Smooth muscle cell (in vitro differentiated cells): ENCODE data around the gene DOCK3. TPM values are rescaled to one million over a fixed set of nuclear protein-coding genes. Genes with fewer than 3 reads are reported as not detected.

Experiments
- DNase-seq: peaks from one replicate; lab custom pipeline; 2025; ENCODE audit not compliant: unreplicated experiment; lab: John Stamatoyannopoulos, UW
- H2AFZ ChIP-seq: fragments of 200-600 bp; sonication (generic); 2 replicates; pipeline ENCODE4 v1.6.0; 2016; ENCODE audit warnings: antibody characterized with exemption, low read depth, mild to moderate bottlenecking
- H3F3A ChIP-seq: fragments of 200-600 bp; sonication (generic); 2 replicates; pipeline ENCODE4 v1.6.0; 2017; ENCODE audit warnings: antibody characterized with exemption, low read depth
- H3K27ac ChIP-seq: fragments of 200-600 bp; sonication (generic); 2 replicates; pipeline ENCODE4 v1.5.1; 2016; ENCODE audit warnings: low read depth, mild to moderate bottlenecking
- H3K27me3 ChIP-seq: fragments of 200-600 bp; sonication (generic); 2 replicates; pipeline ENCODE4 v1.6.1; 2016; ENCODE audit warnings: low read depth, mild to moderate bottlenecking
- H3K36me3 ChIP-seq: fragments of 200-600 bp; sonication (generic); 2 replicates; pipeline ENCODE4 v1.5.1; 2016; ENCODE audit warnings: low read depth
- H3K4me1 ChIP-seq: fragments of 200-600 bp; sonication (generic); 2 replicates; pipeline ENCODE4 v1.5.1; 2016; ENCODE audit warnings: low read depth
- H3K4me2 ChIP-seq: fragments of 200-600 bp; sonication (generic); 2 replicates; pipeline ENCODE4 v1.6.0; 2016; ENCODE audit warnings: mild to moderate bottlenecking
- H3K4me3 ChIP-seq: fragments of 200-600 bp; sonication (generic); 2 replicates; pipeline ENCODE4 v1.5.1; 2016; ENCODE audit warnings: mild to moderate bottlenecking
- H3K79me2 ChIP-seq: fragments of 200-600 bp; sonication (generic); 2 replicates; pipeline ENCODE4 v1.6.0; 2016; ENCODE audit warnings: low read depth, mild to moderate bottlenecking
- H3K9ac ChIP-seq: fragments of 200-600 bp; sonication (generic); 2 replicates; pipeline ENCODE4 v1.6.0; 2016; ENCODE audit warnings: low read depth
- H3K9me3 ChIP-seq: fragments of 200-600 bp; sonication (generic); replicated peaks from 2 replicates; pipeline ENCODE4 v1.5.1; 2016; ENCODE audit warnings: low read depth
- H4K20me1 ChIP-seq: fragments of 200-600 bp; sonication (generic); 2 replicates; pipeline ENCODE4 v1.6.0; 2016; ENCODE audit warnings: low read depth
- WGBS: methylation state at CpG from one replicate; pipeline ENCODE4 v1.1.7; 2016; ENCODE audit warnings: low lambda C conversion rate; 5-methylcytosine and 5-hydroxymethylcytosine counted together
- polyA plus RNA-seq: library from polyadenylated mRNA; unstranded; fragments of >200 nt; fragmentation: Nextera tagmentation; extraction: Ambion mirVana; gene quantifications from 2 replicates; pipeline ENCODE4 v1.2.1, GENCODE V29; 2016
- total RNA-seq: library from RNA; depleted of rRNA; stranded (reverse); fragments of >200 nt; gene quantifications from 2 replicates; pipeline ENCODE4 v1.2.3, GENCODE V29; 2014
- TF ChIP-seq, protein P1 (sequence below): fragments of 200-600 bp; sonication (generic); IDR thresholded peaks from 2 replicates; pipeline ENCODE4 v1.5.1; 2017; ENCODE audit warnings: borderline replicate concordance, mild to moderate bottlenecking, antibody characterized with exemption; ENCODE audit not compliant: insufficient read depth, poor library complexity, severe bottlenecking

Gene DOCK3
- total and polyA plus RNA-seq, 2 experiments from 2014 or later: 0.29 to 2.2 TPM

DNA sequence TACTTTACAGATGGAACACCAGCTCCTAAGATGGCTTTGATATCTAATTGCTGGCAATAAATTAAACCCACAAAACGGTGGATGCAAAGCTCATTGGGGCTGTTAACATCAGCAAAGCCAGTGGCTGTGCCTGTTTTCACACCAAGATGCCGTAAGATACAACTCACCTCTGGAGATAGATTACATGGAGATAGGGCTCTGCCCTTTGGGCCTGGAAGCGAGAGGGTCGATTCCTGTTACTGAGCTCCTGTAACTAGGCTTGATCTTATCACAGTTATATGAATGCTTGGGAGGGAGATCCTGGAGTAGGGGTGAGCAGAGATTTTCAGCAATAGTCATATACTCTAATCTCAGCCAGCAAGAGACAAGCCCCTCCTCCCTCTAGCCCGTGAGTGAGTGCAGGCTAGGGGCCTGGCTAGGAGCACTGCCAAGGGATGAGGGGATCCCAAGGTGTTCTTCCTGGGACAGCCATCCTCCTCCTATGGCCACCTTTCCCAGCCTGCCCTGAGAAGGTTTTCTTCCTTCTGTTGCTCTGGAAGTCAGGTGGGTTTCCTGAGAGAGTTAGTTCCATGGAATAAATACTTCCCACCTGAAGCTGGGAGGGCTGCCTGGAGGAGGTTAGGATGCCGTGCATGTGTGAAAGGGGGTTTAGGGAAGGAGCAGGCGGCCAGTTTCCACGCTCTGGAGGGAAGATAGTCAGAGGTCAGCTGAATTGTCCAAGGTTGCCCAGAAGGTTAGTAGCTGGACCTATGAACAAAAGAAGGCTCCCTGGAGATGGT lies 18.1 kb upstream of the DOCK3 start:
- H3K27me3 ChIP-seq: no peaks in the 10 kb centered on the region
- no peaks in the 10 kb centered on the region for H3K9me3 ChIP-seq
- H3K4me3 ChIP-seq: no peak overlapping the region
- WGBS: 58% methylated on average over 8 of the region's 8 CpGs
- H3K4me1 ChIP-seq: peaks cover 6% of the 10 kb centered on the region
- H3K36me3 ChIP-seq: no peaks in the 10 kb centered on the region
- H3F3A ChIP-seq: no peaks in the 10 kb centered on the region
- no peak overlapping the region for H2AFZ ChIP-seq
- no peak overlapping the region for H3K4me2 ChIP-seq
- H3K9ac ChIP-seq: no peak overlapping the region
- H3K27ac ChIP-seq: no peak overlapping the region
- TF ChIP-seq, protein P1, sequence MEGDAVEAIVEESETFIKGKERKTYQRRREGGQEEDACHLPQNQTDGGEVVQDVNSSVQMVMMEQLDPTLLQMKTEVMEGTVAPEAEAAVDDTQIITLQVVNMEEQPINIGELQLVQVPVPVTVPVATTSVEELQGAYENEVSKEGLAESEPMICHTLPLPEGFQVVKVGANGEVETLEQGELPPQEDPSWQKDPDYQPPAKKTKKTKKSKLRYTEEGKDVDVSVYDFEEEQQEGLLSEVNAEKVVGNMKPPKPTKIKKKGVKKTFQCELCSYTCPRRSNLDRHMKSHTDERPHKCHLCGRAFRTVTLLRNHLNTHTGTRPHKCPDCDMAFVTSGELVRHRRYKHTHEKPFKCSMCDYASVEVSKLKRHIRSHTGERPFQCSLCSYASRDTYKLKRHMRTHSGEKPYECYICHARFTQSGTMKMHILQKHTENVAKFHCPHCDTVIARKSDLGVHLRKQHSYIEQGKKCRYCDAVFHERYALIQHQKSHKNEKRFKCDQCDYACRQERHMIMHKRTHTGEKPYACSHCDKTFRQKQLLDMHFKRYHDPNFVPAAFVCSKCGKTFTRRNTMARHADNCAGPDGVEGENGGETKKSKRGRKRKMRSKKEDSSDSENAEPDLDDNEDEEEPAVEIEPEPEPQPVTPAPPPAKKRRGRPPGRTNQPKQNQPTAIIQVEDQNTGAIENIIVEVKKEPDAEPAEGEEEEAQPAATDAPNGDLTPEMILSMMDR: no peak
- H3K79me2 ChIP-seq: no peaks in the 10 kb centered on the region
- DNase-seq: no peak
- H4K20me1 ChIP-seq: no peaks in the 10 kb centered on the region

- Histone ChIP-seq H3K4me2 (no peak overlapping the region), H3K9me3 (no peaks in the 10 kb centered on the region), H3K27ac (no peak overlapping the region), H3K27me3 (no peaks in the 10 kb centered on the region), H3K4me3 (no peak overlapping the region), H3K4me1 (peaks cover 3% of the 10 kb centered on the region), H4K20me1 (no peaks in the 10 kb centered on the region), H3K36me3 (no peaks in the 10 kb centered on the region), H3K79me2 (no peaks in the 10 kb centered on the region), H2AFZ (no peak overlapping the region), H3F3A (no peaks in the 10 kb centered on the region), H3K9ac (no peak overlapping the region)
- WGBS: 97% methylated on average over 5 of the region's 5 CpGs
- no peak for DNase-seq
- TF ChIP-seq, protein P1: no peak
Observed at GRCh38 chr3:50657407-50657806, 17.3 kb upstream of the DOCK3 start.

DNA sequence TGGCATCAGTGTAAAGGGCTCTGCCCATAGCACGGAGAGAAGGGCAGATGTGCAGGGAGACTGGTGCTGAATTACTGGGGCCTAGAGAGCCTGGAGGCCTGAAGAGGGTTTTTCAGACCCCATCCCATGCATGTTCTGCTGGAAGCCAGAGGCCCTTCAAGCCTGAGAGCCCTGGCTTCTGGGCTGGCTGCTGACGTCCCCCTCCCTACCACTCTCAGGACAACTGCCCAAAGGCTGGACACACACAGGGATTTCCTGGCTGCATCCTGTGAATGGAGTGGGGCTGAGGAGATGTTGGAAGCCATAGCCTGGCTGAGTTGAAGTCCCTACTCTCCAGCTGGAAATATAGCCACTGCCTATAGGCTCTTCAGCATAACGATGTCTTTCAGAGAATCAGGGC lies 16.9 kb upstream of the DOCK3 start:
- TF ChIP-seq, protein P1: no peak
- DNase-seq: no peak
- Histone ChIP-seq H3K36me3 (no peaks in the 10 kb centered on the region), H3K4me1 (no peaks in the 10 kb centered on the region), H3K79me2 (no peaks in the 10 kb centered on the region), H4K20me1 (no peaks in the 10 kb centered on the region), H3F3A (no peaks in the 10 kb centered on the region), H2AFZ (no peak overlapping the region), H3K4me2 (no peak overlapping the region), H3K27ac (no peak overlapping the region), H3K9ac (no peak overlapping the region), H3K27me3 (no peaks in the 10 kb centered on the region), H3K4me3 (no peak overlapping the region), H3K9me3 (no peaks in the 10 kb centered on the region)
- 98% methylated on average over 3 of the region's 3 CpGs for WGBS

GRCh38 chr3:50658416-50658815 lies 16.3 kb upstream of the DOCK3 start:
- Histone ChIP-seq H3K27me3 (no peaks in the 10 kb centered on the region), H3K27ac (no peak overlapping the region), H3K4me1 (no peaks in the 10 kb centered on the region), H3K79me2 (no peaks in the 10 kb centered on the region), H3K4me2 (no peak overlapping the region), H4K20me1 (no peaks in the 10 kb centered on the region), H3K9ac (no peak overlapping the region), H3K4me3 (no peak overlapping the region), H3K9me3 (no peaks in the 10 kb centered on the region), H3F3A (no peaks in the 10 kb centered on the region), H2AFZ (no peak overlapping the region), H3K36me3 (no peaks in the 10 kb centered on the region)
- TF ChIP-seq, protein P1: no peak
- no peak for DNase-seq
- 85% methylated on average over 6 of the region's 6 CpGs for WGBS
